Neural cell (in vitro differentiated cells): ENCODE results near the gene SPATA7. TPM values are rescaled to one million over a fixed set of nuclear protein-coding genes. Genes with fewer than 3 reads are reported as not detected.

Experiments used
- H2AFZ ChIP-seq: fragments of 200-600, 300-800 bp; sonication (generic), shearing (Covaris generic); 2 replicates; pipeline ENCODE4 v1.6.0; 2014; ENCODE audit warnings: low read depth, mild to moderate bottlenecking, antibody characterized with exemption, low read length, moderate library complexity
- H3F3A ChIP-seq: fragments of 200-600 bp; shearing (Covaris generic); 2 replicates; pipeline ENCODE4 v1.6.1; 2016; ENCODE audit warnings: mild to moderate bottlenecking, moderate library complexity, mixed read lengths, antibody characterized with exemption, low read length; ENCODE audit not compliant: insufficient read depth, poor library complexity, severe bottlenecking
- H3K27ac ChIP-seq: fragments of 200-600, 300-800 bp; sonication (generic), shearing (Covaris generic); 2 replicates; pipeline ENCODE4 v1.5.1; 2014; ENCODE audit warnings: mild to moderate bottlenecking, low read length, moderate library complexity
- H3K27me3 ChIP-seq: fragments of 300-800, 200-600 bp; sonication (generic), shearing (Covaris generic); 2 replicates; pipeline ENCODE4 v1.6.0; 2014; ENCODE audit warnings: mild to moderate bottlenecking, low read depth, low read length, moderate library complexity; ENCODE audit not compliant: insufficient read depth
- H3K36me3 ChIP-seq: fragments of 300-800, 200-600 bp; sonication (generic), shearing (Covaris generic); 2 replicates; pipeline ENCODE4 v1.5.1; 2014; ENCODE audit warnings: mild to moderate bottlenecking, antibody characterized with exemption, low read length, moderate library complexity; ENCODE audit not compliant: insufficient read depth
- H3K4me2 ChIP-seq: fragments of 300-800, 200-600 bp; sonication (generic), shearing (Covaris generic); 2 replicates; pipeline ENCODE4 v1.6.0; 2014; ENCODE audit warnings: mild to moderate bottlenecking, low read length
- H3K4me3 ChIP-seq: fragments of 300-800, 200-600 bp; sonication (generic), shearing (Covaris generic); 2 replicates; pipeline ENCODE4 v1.5.1; 2014; ENCODE audit warnings: mild to moderate bottlenecking, low read length, moderate library complexity
- H3K79me2 ChIP-seq: fragments of 200-600 bp; shearing (Covaris generic); replicated peaks from 2 replicates; pipeline ENCODE4 v1.6.0; 2014; ENCODE audit warnings: mild to moderate bottlenecking, low read length, moderate library complexity; ENCODE audit not compliant: insufficient read depth
- H3K9ac ChIP-seq: fragments of 300-800, 200-600 bp; sonication (generic), shearing (Covaris generic); 2 replicates; pipeline ENCODE4 v1.6.1; 2016; ENCODE audit warnings: mild to moderate bottlenecking, low read length, mixed read lengths
- H3K9me2 ChIP-seq: fragments of 200-600 bp; shearing (Covaris generic); 2 replicates; pipeline ENCODE4 v1.6.1; 2016; ENCODE audit warnings: mild to moderate bottlenecking, low read length, mixed read lengths; ENCODE audit not compliant: insufficient read depth
- H3K9me3 ChIP-seq: fragments of 200-600, 300-800 bp; sonication (generic), shearing (Covaris generic); 2 replicates; pipeline ENCODE4 v1.6.1; 2016; ENCODE audit warnings: mild to moderate bottlenecking, mixed run types, low read length, moderate library complexity, mixed read lengths
- H4K20me1 ChIP-seq: fragments of 200-600 bp; shearing (Covaris generic); 2 replicates; pipeline ENCODE4 v1.6.1; 2016; ENCODE audit warnings: mild to moderate bottlenecking, mixed run types; ENCODE audit not compliant: insufficient read depth
- CTCF ChIP-seq: fragments of 450-650 bp; IDR thresholded peaks from 2 replicates; pipeline ENCODE4 v1.5.1; 2014; ENCODE audit warnings: antibody characterized with exemption, mild to moderate bottlenecking, moderate library complexity; ENCODE audit not compliant: poor library complexity, severe bottlenecking
- EP300 ChIP-seq: fragments of 450-650 bp; conservative IDR thresholded peaks from 2 replicates; pipeline ENCODE4 v1.6.1; 2014; ENCODE audit warnings: antibody characterized with exemption, mild to moderate bottlenecking, moderate library complexity; ENCODE audit not compliant: poor library complexity, severe bottlenecking
- EZH2 ChIP-seq: fragments of 200-600, 300-800 bp; shearing (Covaris generic), sonication (generic); IDR thresholded peaks from 2 replicates; pipeline ENCODE4 v1.6.1; 2014; ENCODE audit warnings: antibody characterized with exemption, low read length, borderline replicate concordance, mild to moderate bottlenecking; ENCODE audit not compliant: insufficient read depth, poor library complexity, severe bottlenecking
- MXI1 ChIP-seq: fragments of 450-650 bp; conservative IDR thresholded peaks from 2 replicates; pipeline ENCODE4 v1.6.1; 2014; ENCODE audit warnings: antibody characterized with exemption, mild to moderate bottlenecking; ENCODE audit not compliant: poor library complexity, severe bottlenecking
- POLR2AphosphoS5 ChIP-seq: IDR thresholded peaks from 2 replicates; pipeline ENCODE4 v1.6.1; 2012
- RAD21 ChIP-seq: fragments of 450-650 bp; conservative IDR thresholded peaks from 2 replicates; pipeline ENCODE4 v1.6.1; 2014; ENCODE audit warnings: antibody characterized with exemption, mild to moderate bottlenecking, moderate library complexity
- REST ChIP-seq: IDR thresholded peaks from 2 replicates; pipeline ENCODE4 v1.6.1; 2012; ENCODE audit warnings: borderline replicate concordance
- SMC3 ChIP-seq: fragments of 450-650 bp; conservative IDR thresholded peaks from 2 replicates; pipeline ENCODE4 v1.6.1; 2014; ENCODE audit warnings: antibody characterized with exemption, mild to moderate bottlenecking, moderate library complexity; ENCODE audit not compliant: poor library complexity
- TAF1 ChIP-seq: IDR thresholded peaks from 2 replicates; pipeline ENCODE4 v1.6.1; 2012; ENCODE audit warnings: low read depth
- polyA plus RNA-seq: library from polyadenylated mRNA; depleted of rRNA; stranded (reverse); fragments of >200 nt; gene quantifications from 2 replicates; pipeline ENCODE4 v1.2.3, GENCODE V29; 2014

SPATA7 gene
- polyA plus RNA-seq, 1 donor from 2014 or later: 31.4 TPM

- no peaks in the 10 kb centered on the region for H3K27me3 ChIP-seq
- H3K36me3 ChIP-seq: no peaks in the 10 kb centered on the region
- H3K9ac ChIP-seq: no peak overlapping the region
- H2AFZ ChIP-seq: no peak overlapping the region
- no peak overlapping the region for H3K4me2 ChIP-seq
- H3K27ac ChIP-seq: no peak overlapping the region
- TF ChIP-seq EZH2: no peak
- TF ChIP-seq CTCF: no peak
- TF ChIP-seq REST: no peak
- TF ChIP-seq SMC3: no peak
- TF ChIP-seq EP300: no peak
- no peak for TF ChIP-seq POLR2AphosphoS5
- TF ChIP-seq MXI1: no peak
- TF ChIP-seq TAF1: no peak
- no peak for TF ChIP-seq RAD21
- no peaks in the 10 kb centered on the region for H3K9me2 ChIP-seq
- H3K9me3 ChIP-seq: no peaks in the 10 kb centered on the region
- H3F3A ChIP-seq: peaks cover 4% of the 10 kb centered on the region
- H4K20me1 ChIP-seq: no peaks in the 10 kb centered on the region
- no peak overlapping the region for H3K4me3 ChIP-seq
- no peaks in the 10 kb centered on the region for H3K79me2 ChIP-seq
Measured at GRCh38 chr14:88364710-88365413, 20.6 kb upstream of the SPATA7 start.

GRCh38 chr14:88369496-88369895 lies 16.0 kb upstream of the SPATA7 start:
- TF ChIP-seq EP300 (no peak), POLR2AphosphoS5 (no peak), REST (no peak), EZH2 (no peak), CTCF (no peak), RAD21 (no peak), SMC3 (no peak), MXI1 (no peak), TAF1 (no peak)
- no peaks in the 10 kb centered on the region for H3K9me2 ChIP-seq
- no peaks in the 10 kb centered on the region for H3K27me3 ChIP-seq
- H2AFZ ChIP-seq: no peak overlapping the region
- H3K9ac ChIP-seq: no peak overlapping the region
- H3K79me2 ChIP-seq: no peaks in the 10 kb centered on the region
- no peak overlapping the region for H3K4me3 ChIP-seq
- H3K4me2 ChIP-seq: no peak overlapping the region
- H3K36me3 ChIP-seq: no peaks in the 10 kb centered on the region
- no peaks in the 10 kb centered on the region for H4K20me1 ChIP-seq
- H3K9me3 ChIP-seq: no peaks in the 10 kb centered on the region
- H3F3A ChIP-seq: no peaks in the 10 kb centered on the region
- H3K27ac ChIP-seq: no peak overlapping the region
